Effector memory CD4-positive, alpha-beta T cell (primary cell): ENCODE measurements around the gene UBN1.
"Not testable (repeated sequence)": the region's sequence is repeated elsewhere in the genome, so short reads cannot be mapped to it uniquely, and the experiment has no call there.

Experiments used
- DNase-seq, 3 donors: peaks; one replicate each; pipeline ENCODE4 v3.0.0-alpha.2; 2020
- H3K27ac ChIP-seq: 2 replicates; pipeline ENCODE4 v1.7.0; 2013; ENCODE audit warnings: mild to moderate bottlenecking, low read length, moderate library complexity; ENCODE audit not compliant: insufficient read depth, poor library complexity, severe bottlenecking
- H3K27me3 ChIP-seq: replicated peaks from 2 replicates; pipeline ENCODE4 v1.7.0; 2013; ENCODE audit warnings: mild to moderate bottlenecking, low read length; ENCODE audit not compliant: insufficient read depth, control insufficient read depth, poor library complexity, severe bottlenecking
- H3K36me3 ChIP-seq: 2 replicates; pipeline ENCODE4 v1.7.0; 2013; ENCODE audit warnings: mild to moderate bottlenecking, low read length, moderate library complexity; ENCODE audit not compliant: control insufficient read depth, insufficient read depth
- H3K4me1 ChIP-seq: 2 replicates; pipeline ENCODE4 v1.7.0; 2013; ENCODE audit warnings: low read length, mild to moderate bottlenecking; ENCODE audit not compliant: control insufficient read depth, insufficient read depth, poor library complexity, severe bottlenecking
- H3K4me3 ChIP-seq: 2 replicates; pipeline ENCODE4 v1.7.0; 2013; ENCODE audit warnings: low read length, low read depth, mild to moderate bottlenecking; ENCODE audit not compliant: insufficient read depth, poor library complexity, severe bottlenecking
- H3K9me3 ChIP-seq: 2 replicates; pipeline ENCODE4 v1.7.0; 2013; ENCODE audit warnings: mild to moderate bottlenecking, low read length, moderate library complexity; ENCODE audit not compliant: control insufficient read depth

UBN1 gene

GRCh38 chr16:4925293-4925607 lies 78.0 kb downstream of the UBN1 start:
- H3K4me1 ChIP-seq: no peaks in the 10 kb centered on the region
- no peak for DNase-seq
- no peak overlapping the region for H3K4me3 ChIP-seq
- H3K36me3 ChIP-seq: no peaks in the 10 kb centered on the region
- H3K9me3 ChIP-seq: peaks cover 7% of the 10 kb centered on the region
- H3K27ac ChIP-seq: no peak overlapping the region
- no peaks in the 10 kb centered on the region for H3K27me3 ChIP-seq

- no peak for DNase-seq
- H3K36me3 ChIP-seq: no peaks in the 10 kb centered on the region
- peaks cover 7% of the 10 kb centered on the region for H3K9me3 ChIP-seq
- H3K4me1 ChIP-seq: no peaks in the 10 kb centered on the region
- no peak overlapping the region for H3K4me3 ChIP-seq
- no peak overlapping the region for H3K27ac ChIP-seq
- no peaks in the 10 kb centered on the region for H3K27me3 ChIP-seq
Observed at GRCh38 chr16:4925791-4926190, 78.5 kb downstream of the UBN1 start.

- Histone ChIP-seq H3K4me1 (no peaks in the 10 kb centered on the region), H3K27ac (no peak overlapping the region), H3K4me3 (no peak overlapping the region), H3K36me3 (no peaks in the 10 kb centered on the region), H3K27me3 (no peaks in the 10 kb centered on the region), H3K9me3 (peaks cover 7% of the 10 kb centered on the region)
- DNase-seq: no peak
Observed at GRCh38 chr16:4926928-4927327, 79.6 kb downstream of the UBN1 start.

- Histone ChIP-seq H3K4me1 (no peaks in the 10 kb centered on the region), H3K36me3 (no peaks in the 10 kb centered on the region), H3K4me3 (no peak overlapping the region), H3K27me3 (no peaks in the 10 kb centered on the region), H3K27ac (no peak overlapping the region), H3K9me3 (peaks cover 7% of the 10 kb centered on the region)
- DNase-seq: no peak
Observed at GRCh38 chr16:4927661-4928060, 80.4 kb downstream of the UBN1 start.

- H3K27me3 ChIP-seq: no peaks in the 10 kb centered on the region
- H3K9me3 ChIP-seq: peaks cover 7% of the 10 kb centered on the region
- no peak for DNase-seq
- no peaks in the 10 kb centered on the region for H3K4me1 ChIP-seq
- H3K27ac ChIP-seq: no peak overlapping the region
- no peak overlapping the region for H3K4me3 ChIP-seq
- H3K36me3 ChIP-seq: no peaks in the 10 kb centered on the region
Observed at GRCh38 chr16:4928227-4928626, 80.9 kb downstream of the UBN1 start.

- H3K27ac ChIP-seq, H3K4me1 ChIP-seq, H3K9me3 ChIP-seq, H3K27me3 ChIP-seq, H3K4me3 ChIP-seq, DNase-seq, H3K36me3 ChIP-seq: not testable (repeated sequence)
Observed at GRCh38 chr16:4929619-4930018, 82.3 kb downstream of the UBN1 start.

- DNase-seq: no peak
- no peak overlapping the region for H3K27ac ChIP-seq
- H3K27me3 ChIP-seq: no peaks in the 10 kb centered on the region
- no peak overlapping the region for H3K4me3 ChIP-seq
- H3K9me3 ChIP-seq: peaks cover 7% of the 10 kb centered on the region
- peaks cover 2% of the 10 kb centered on the region for H3K4me1 ChIP-seq
- H3K36me3 ChIP-seq: no peaks in the 10 kb centered on the region
Observed at GRCh38 chr16:4931381-4931780, 84.1 kb downstream of the UBN1 start.
